Cardiac muscle cell (in vitro differentiated cells and primary cell): ENCODE data around the gene ATP8B4. TPM values are rescaled to one million over a fixed set of nuclear protein-coding genes. Genes with fewer than 3 reads are reported as not detected.

ENCODE experiments used
- DNase-seq, 2 donors: peaks; one replicate each; pipeline versions ENCODE4 v3.0.0 to v3.0.0-alpha.2; 2010 to 2017; ENCODE audit warnings: low read depth in 1 of 2, low spot score in 1 of 2
- H3K27ac ChIP-seq: fragments of 200-600 bp; sonication (generic); 2 replicates; pipeline ENCODE4 v1.5.1; 2016
- H3K27me3 ChIP-seq: fragments of 200-600 bp; sonication (generic); 2 replicates; pipeline ENCODE4 v1.6.0; 2016; ENCODE audit warnings: control low read depth
- H3K36me3 ChIP-seq: fragments of 200-600 bp; sonication (generic); 2 replicates; pipeline ENCODE4 v1.5.1; 2016; ENCODE audit warnings: control low read depth
- H3K4me1 ChIP-seq: fragments of 200-600 bp; sonication (generic); 2 replicates; pipeline ENCODE4 v1.8.1; 2017; ENCODE audit warnings: low read depth, mild to moderate bottlenecking, mixed run types
- H3K4me3 ChIP-seq: fragments of 200-600 bp; sonication (generic); 2 replicates; pipeline ENCODE4 v1.5.1; 2016; ENCODE audit warnings: mild to moderate bottlenecking
- H3K9me3 ChIP-seq: fragments of 200-600 bp; sonication (generic); 2 replicates; pipeline ENCODE4 v1.5.1; 2017; ENCODE audit warnings: low read depth, mild to moderate bottlenecking, control low read depth
- polyA plus RNA-seq: library from polyadenylated mRNA; unstranded; fragments of >200 nt; fragmentation: Nextera tagmentation; extraction: Ambion mirVana; gene quantifications from 2 replicates; pipeline ENCODE4 v1.2.1, GENCODE V29; 2016
- total RNA-seq: library from RNA; depleted of rRNA; stranded (reverse); fragments of >200 nt; gene quantifications from 2 replicates; pipeline ENCODE4 v1.2.3, GENCODE V29; 2016
- TF ChIP-seq, protein P1 (sequence below): IDR thresholded peaks from 2 replicates; pipeline ENCODE4 v1.5.1; 2012; ENCODE audit warnings: low read depth, mild to moderate bottlenecking, low read length

ATP8B4 gene
- total and polyA plus RNA-seq, 2 experiments from 2014 or later = 0.09 to 0.12 TPM

DNA sequence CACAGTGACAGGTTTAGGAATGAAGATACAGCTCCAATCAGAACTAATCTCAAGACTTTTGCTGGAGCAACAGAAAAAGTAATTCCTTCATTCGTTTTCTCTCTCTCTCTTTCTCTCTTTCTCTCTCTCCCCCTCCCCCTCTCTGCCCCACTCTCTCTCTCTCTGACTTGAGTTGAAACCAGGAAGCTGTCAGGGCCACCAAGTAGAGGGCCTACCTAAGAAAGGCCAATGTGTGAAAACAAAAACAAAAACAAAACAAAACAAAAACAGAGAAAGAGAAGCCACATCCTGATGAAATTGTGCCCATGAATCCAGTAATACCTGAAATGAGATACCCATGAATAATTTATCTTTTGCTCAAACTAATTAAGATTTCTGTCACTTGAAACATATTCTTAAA lies 72.9 kb downstream of the ATP8B4 start:
- no peaks in the 10 kb centered on the region for H3K9me3 ChIP-seq
- H3K4me1 ChIP-seq = no peaks in the 10 kb centered on the region
- TF ChIP-seq, protein P1, sequence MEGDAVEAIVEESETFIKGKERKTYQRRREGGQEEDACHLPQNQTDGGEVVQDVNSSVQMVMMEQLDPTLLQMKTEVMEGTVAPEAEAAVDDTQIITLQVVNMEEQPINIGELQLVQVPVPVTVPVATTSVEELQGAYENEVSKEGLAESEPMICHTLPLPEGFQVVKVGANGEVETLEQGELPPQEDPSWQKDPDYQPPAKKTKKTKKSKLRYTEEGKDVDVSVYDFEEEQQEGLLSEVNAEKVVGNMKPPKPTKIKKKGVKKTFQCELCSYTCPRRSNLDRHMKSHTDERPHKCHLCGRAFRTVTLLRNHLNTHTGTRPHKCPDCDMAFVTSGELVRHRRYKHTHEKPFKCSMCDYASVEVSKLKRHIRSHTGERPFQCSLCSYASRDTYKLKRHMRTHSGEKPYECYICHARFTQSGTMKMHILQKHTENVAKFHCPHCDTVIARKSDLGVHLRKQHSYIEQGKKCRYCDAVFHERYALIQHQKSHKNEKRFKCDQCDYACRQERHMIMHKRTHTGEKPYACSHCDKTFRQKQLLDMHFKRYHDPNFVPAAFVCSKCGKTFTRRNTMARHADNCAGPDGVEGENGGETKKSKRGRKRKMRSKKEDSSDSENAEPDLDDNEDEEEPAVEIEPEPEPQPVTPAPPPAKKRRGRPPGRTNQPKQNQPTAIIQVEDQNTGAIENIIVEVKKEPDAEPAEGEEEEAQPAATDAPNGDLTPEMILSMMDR = no peak
- DNase-seq = no peak
- H3K27ac ChIP-seq = no peak overlapping the region
- no peaks in the 10 kb centered on the region for H3K36me3 ChIP-seq
- H3K4me3 ChIP-seq = no peak overlapping the region
- peaks cover 13% of the 10 kb centered on the region for H3K27me3 ChIP-seq

DNA sequence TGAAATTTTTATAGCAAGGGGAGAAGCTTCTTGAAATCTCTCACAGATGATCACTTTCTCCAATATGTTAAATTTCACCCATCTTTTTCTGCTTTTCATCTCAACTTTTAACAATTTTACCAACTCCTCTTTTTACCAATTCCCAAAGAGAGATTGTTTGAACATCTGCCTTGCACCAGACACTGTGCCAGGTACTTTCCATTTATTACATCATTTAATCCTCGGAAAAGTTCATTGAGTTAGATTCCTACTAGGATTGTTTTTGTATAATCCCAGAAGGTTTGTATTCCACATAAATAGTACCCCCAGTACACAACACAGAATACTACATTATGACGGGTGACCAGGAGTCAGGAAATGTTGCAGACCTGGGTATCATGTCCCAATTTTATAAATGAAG lies 74.1 kb downstream of the ATP8B4 start:
- Histone ChIP-seq H3K27ac (no peak overlapping the region), H3K27me3 (peaks cover 23% of the 10 kb centered on the region), H3K9me3 (no peaks in the 10 kb centered on the region)

DNA sequence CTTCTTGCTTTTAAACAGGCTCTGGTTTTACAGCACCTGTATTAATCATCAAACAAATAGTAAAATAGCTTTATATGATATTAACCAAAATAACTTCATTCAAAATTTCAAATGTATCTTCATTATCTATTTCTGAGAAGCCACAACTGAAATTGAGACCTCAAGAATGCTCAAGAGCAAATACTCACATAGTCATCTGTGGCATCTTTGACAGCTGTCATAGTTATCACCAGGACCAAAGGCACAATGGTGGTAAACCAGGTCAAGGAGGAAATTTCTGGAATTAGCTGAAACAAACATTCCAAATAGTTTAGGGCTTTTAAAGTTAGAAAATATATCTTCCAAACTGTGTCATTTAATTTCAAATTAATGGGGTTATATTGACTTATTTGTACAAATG lies 74.6 kb downstream of the ATP8B4 start:
- no peaks in the 10 kb centered on the region for H3K36me3 ChIP-seq
- peaks cover 28% of the 10 kb centered on the region for H3K27me3 ChIP-seq
- no peak overlapping the region for H3K4me3 ChIP-seq
- no peaks in the 10 kb centered on the region for H3K4me1 ChIP-seq
- no peak for DNase-seq
- TF ChIP-seq, protein P1 = no peak
- H3K27ac ChIP-seq = no peak overlapping the region
- H3K9me3 ChIP-seq = no peaks in the 10 kb centered on the region

More for the DNA sequence above, 74.1 kb downstream of the ATP8B4 start:
- no peak for DNase-seq
- H3K4me3 ChIP-seq = no peak overlapping the region
- H3K36me3 ChIP-seq = no peaks in the 10 kb centered on the region
- no peaks in the 10 kb centered on the region for H3K4me1 ChIP-seq
- TF ChIP-seq, protein P1 = no peak

DNA sequence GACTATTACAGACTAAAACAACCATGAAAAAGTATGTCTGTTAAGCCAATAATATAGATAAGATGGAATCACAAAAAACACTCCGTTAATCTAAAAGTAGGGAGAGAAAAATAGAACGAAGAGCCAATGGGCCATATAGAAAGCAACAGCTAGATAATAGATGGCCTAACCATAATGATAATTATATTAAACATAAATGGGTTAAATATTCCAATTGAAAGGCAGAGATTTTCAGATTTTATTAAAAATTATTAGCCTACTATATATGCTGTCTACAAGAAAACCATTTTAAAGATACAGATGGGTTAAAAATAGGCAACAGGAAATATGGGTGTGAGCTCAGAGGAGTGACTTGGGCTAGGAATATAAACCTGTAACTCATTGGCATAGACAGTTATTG lies 76.3 kb downstream of the ATP8B4 start:
- H3K4me1 ChIP-seq = no peaks in the 10 kb centered on the region
- no peaks in the 10 kb centered on the region for H3K36me3 ChIP-seq
- no peak for DNase-seq
- H3K4me3 ChIP-seq = no peak overlapping the region
- no peak overlapping the region for H3K27ac ChIP-seq
- TF ChIP-seq, protein P1 = no peak
- peaks cover 44% of the 10 kb centered on the region for H3K27me3 ChIP-seq
- no peaks in the 10 kb centered on the region for H3K9me3 ChIP-seq

DNA sequence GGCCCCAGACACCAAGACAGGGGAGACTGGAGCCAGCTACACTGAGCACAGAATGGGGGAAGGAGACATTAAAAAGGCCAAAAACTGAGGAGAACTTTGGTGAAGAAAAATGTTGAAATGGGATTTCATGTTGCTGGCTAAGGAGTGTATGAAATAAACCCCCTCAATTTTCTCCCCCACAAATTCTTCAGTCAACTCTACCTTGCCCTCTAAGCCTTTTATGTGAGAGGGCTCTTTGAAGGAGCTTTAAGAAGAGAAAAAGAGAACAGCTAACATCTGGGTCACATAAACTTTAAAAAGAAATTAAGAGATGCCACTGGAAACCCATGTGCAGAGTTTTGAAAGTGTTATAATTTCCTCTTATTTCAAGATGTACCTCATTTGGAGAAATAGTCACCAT lies 88.6 kb downstream of the ATP8B4 start:
- Histone ChIP-seq H3K36me3 (no peaks in the 10 kb centered on the region), H3K4me3 (no peak overlapping the region), H3K27ac (no peak overlapping the region), H3K27me3 (peaks cover 86% of the 10 kb centered on the region), H3K4me1 (no peaks in the 10 kb centered on the region), H3K9me3 (no peaks in the 10 kb centered on the region)
- DNase-seq = no peak
- TF ChIP-seq, protein P1 = no peak

DNA sequence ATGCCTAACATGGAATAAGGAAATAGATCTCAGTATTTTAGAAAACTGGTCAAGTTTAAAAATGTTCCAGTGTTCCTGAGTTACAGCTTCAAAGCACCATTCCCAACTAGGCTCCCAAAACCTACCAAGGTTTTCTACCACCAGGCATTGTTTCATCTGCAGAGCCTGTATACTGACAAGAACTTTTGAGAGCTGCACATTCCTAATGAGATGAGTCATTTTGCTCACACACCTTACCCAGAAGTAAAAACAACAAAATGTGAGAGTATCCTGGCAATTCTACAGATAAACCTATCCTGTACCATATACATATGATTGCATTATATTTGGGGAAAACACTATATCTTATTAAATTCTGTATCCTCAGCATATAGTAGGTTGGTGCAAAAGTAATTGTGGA lies 90.7 kb downstream of the ATP8B4 start:
- DNase-seq = no peak
- Histone ChIP-seq H3K27ac (no peak overlapping the region), H3K36me3 (no peaks in the 10 kb centered on the region), H3K27me3 (peaks cover 91% of the 10 kb centered on the region), H3K4me1 (no peaks in the 10 kb centered on the region), H3K4me3 (no peak overlapping the region), H3K9me3 (no peaks in the 10 kb centered on the region)
- TF ChIP-seq, protein P1 = no peak
